Measurements from ENCODE around the gene CHAT.

CHAT gene

GRCh38 chr10:49612513-49613164 lies 1.2 kb upstream of the CHAT start:
- DNase-seq (ENCODE audit: low read depth, low spot score), result no peak

- DNase-seq (ENCODE audit: low read depth, low spot score), result no peak
These were observed 514 bp upstream of the CHAT start for GRCh38 chr10:49613165-49613881.

GRCh38 chr10:49614242-49615198 lies 683 bp downstream of the CHAT start:
- DNase-seq (ENCODE audit: low read depth, low spot score), result no peak

- DNase-seq (ENCODE audit: low read depth, low spot score), result no peak
These were observed 1.4 kb downstream of the CHAT start for GRCh38 chr10:49615213-49615612.

GRCh38 chr10:49615721-49616120 lies 1.9 kb downstream of the CHAT start:
- DNase-seq (ENCODE audit: low read depth, low spot score), result no peak

- no peak for DNase-seq (ENCODE audit: low read depth, low spot score)
These were observed 2.7 kb downstream of the CHAT start for GRCh38 chr10:49616421-49617101.

GRCh38 chr10:49617121-49618020 lies 3.5 kb downstream of the CHAT start:
- DNase-seq (ENCODE audit: low read depth, low spot score), result no peak

- no peak for DNase-seq (ENCODE audit: low read depth, low spot score)
These were observed 5.0 kb downstream of the CHAT start for GRCh38 chr10:49618821-49619220.

GRCh38 chr10:49619613-49620012 lies 5.8 kb downstream of the CHAT start:
- DNase-seq (ENCODE audit: low read depth, low spot score), result no peak

GRCh38 chr10:49620286-49620810 lies 6.5 kb downstream of the CHAT start:
- DNase-seq (ENCODE audit: low read depth, low spot score), result no peak

GRCh38 chr10:49620841-49621378 lies 7.1 kb downstream of the CHAT start:
- no peak for DNase-seq (ENCODE audit: low read depth, low spot score)

GRCh38 chr10:49621561-49621960 lies 7.7 kb downstream of the CHAT start:
- no peak for DNase-seq (ENCODE audit: low read depth, low spot score)

GRCh38 chr10:49622426-49623425 lies 8.9 kb downstream of the CHAT start:
- DNase-seq (ENCODE audit: low read depth, low spot score), result no peak

- DNase-seq (ENCODE audit: low read depth, low spot score), result no peak
These were observed 10.8 kb downstream of the CHAT start for GRCh38 chr10:49624629-49625028.

GRCh38 chr10:49625411-49625810 lies 11.6 kb downstream of the CHAT start:
- no peak for DNase-seq (ENCODE audit: low read depth, low spot score)

- DNase-seq (ENCODE audit: low read depth, low spot score), result no peak
These were observed 13.2 kb downstream of the CHAT start for GRCh38 chr10:49627038-49627437.

- DNase-seq (ENCODE audit: low read depth, low spot score), result no peak
These were observed 13.9 kb downstream of the CHAT start for GRCh38 chr10:49627644-49628247.

- DNase-seq (ENCODE audit: low read depth, low spot score), result no peak
These were observed 14.8 kb downstream of the CHAT start for GRCh38 chr10:49628599-49628998.

All from activated CD4-positive, CD25-positive, alpha-beta regulatory T cell treated with anti-CD3 and anti-CD28 coated beads, Interleukin-2, amount 50 U/mL, for 16 hours (primary cell).